HG02759 (cell line): ENCODE measurements around the gene RASGRP1.

ENCODE experiments used
- ATAC-seq: cut with Tn5 transposase; IDR thresholded peaks from one replicate; pipeline ENCODE4 v1.9.1; 2021; ENCODE audit warnings: mild to moderate bottlenecking, moderate library complexity; ENCODE audit not compliant: unreplicated experiment

Gene RASGRP1

GRCh38 chr15:38463893-38464292 lies 100.7 kb downstream of the RASGRP1 start:
- no peak for ATAC-seq

GRCh38 chr15:38461066-38461833 lies 103.4 kb downstream of the RASGRP1 start:
- peak; percentile 80 for ATAC-seq

- ATAC-seq = no peak
Observed at GRCh38 chr15:38460543-38460942, 104.1 kb downstream of the RASGRP1 start.

- ATAC-seq = no peak
Observed at GRCh38 chr15:38459480-38459879, 105.1 kb downstream of the RASGRP1 start.

GRCh38 chr15:38458646-38459045 lies 106.0 kb downstream of the RASGRP1 start:
- no peak for ATAC-seq

- ATAC-seq = no peak
Observed at GRCh38 chr15:38455092-38455491, 109.5 kb downstream of the RASGRP1 start.

GRCh38 chr15:38454696-38455090 lies 109.9 kb downstream of the RASGRP1 start:
- ATAC-seq = peak; percentile 16

- peak; percentile 92 for ATAC-seq
Observed at GRCh38 chr15:38453971-38454695, 110.5 kb downstream of the RASGRP1 start, which contains the start of gene FAM98B. Gene FAM98B, plus strand, starts transcription at chr15:38454127. Its CDS starts 35 bp downstream, at chr15:38454162.

GRCh38 chr15:38441130-38441519 lies 123.5 kb downstream of the RASGRP1 start:
- ATAC-seq = no peak

- ATAC-seq = peak; percentile 80
Observed at GRCh38 chr15:38440353-38441129, 124.1 kb downstream of the RASGRP1 start.
